RPMI7951 (cell line): ENCODE results near the gene PARD3B. TPM values are rescaled to one million over a fixed set of nuclear protein-coding genes. Genes with fewer than 3 reads are reported as not detected.

ENCODE experiments used
- DNase-seq: peaks from one replicate; pipeline ENCODE4 v3.0.0-alpha.2; 2012; ENCODE audit warnings: low read depth
- total RNA-seq: library from RNA; depleted of rRNA; stranded (reverse); fragments of >200 nt; shearing (Covaris generic); gene quantifications from 2 replicates; pipeline ENCODE4 v1.2.3, GENCODE V29; 2014

Gene PARD3B
- total RNA-seq, 1 experiment from 2014 or later: 0.96 TPM

GRCh38 chr2:204948024-204948763 lies 402.9 kb downstream of the PARD3B start:
- DNase-seq: no peak

- DNase-seq: no peak
Measured at GRCh38 chr2:204948822-204949221, 403.5 kb downstream of the PARD3B start.

- DNase-seq: no peak
Measured at GRCh38 chr2:204950695-204951346, 405.5 kb downstream of the PARD3B start.

DNA sequence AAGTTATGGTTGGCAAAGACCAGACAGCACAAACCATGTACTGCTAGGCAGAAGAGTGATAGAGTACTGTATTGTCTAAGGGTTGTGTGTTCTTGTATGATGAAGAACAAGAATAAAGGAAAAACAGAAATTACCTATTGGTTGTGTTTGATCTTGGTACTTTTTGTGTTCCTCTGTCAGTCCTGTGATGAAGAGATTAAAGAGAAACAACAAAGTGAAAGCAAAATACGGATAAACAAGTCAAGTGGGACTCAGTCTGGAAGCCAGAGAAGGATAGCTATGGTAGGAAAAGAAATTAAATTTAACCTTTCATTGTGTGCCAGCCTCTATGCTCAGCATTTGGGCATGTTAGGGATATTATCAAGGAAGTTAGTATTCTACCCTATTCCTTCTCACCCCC lies 413.1 kb downstream of the PARD3B start:
- DNase-seq: no peak

- DNase-seq: no peak
Measured at GRCh38 chr2:204964414-204964813, 419.1 kb downstream of the PARD3B start.

DNA sequence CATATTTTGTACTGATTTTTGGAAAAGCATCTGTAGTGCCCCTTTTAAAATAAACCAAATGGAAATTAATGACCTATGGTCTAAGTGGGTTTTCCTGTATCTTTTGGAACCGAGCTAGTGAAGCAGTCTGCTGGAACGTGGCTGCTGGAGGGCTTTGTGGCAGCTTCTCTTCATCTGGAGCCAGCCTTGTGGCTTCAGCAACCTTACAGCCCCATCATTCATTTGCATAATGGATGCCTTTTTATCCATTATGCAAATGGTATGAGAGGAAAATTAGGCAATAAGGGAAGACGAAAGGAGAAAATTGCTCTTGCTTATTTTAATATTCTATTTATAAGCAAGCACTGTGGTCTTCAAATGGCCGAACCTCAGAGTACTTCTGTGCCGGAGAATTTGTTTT lies 421.0 kb downstream of the PARD3B start:
- no peak for DNase-seq

- no peak for DNase-seq
Measured at GRCh38 chr2:204967199-204967960, 422.1 kb downstream of the PARD3B start.

DNA sequence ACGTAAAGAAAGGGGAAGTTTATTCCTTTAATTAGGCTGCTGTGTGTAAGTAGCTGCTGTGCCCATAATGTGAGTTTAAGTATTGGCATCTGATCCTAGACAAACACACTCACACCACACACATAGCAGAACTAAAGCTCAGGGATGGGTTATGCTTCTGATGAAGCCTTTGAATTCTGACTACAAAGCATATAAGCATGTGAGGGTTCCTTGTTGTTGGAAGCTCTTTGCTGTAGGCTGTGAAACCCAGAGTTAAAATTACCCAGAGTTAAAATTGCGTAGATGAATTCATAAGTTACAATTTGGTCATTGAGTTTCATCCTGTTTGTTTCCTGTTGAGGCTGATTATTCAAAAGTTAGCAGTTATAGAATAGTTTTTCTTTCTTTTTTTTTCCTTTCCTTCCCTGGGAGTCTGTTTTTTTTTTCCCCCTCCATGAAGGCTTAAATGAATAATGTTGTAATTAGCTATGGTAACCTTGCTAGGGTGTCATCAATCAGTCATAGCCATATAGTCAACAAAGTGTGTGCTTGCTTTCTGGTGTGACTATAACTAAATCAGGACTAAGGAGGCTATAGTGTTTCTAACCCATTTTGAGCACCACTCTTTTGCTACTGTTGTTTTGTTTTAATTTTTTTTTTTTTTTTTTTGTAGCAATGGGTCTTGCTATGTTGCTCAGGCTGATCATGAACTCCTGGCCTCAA lies 426.1 kb downstream of the PARD3B start:
- DNase-seq: peak; percentile 27

- no peak for DNase-seq
Measured at GRCh38 chr2:204972161-204972560, 426.9 kb downstream of the PARD3B start.

- no peak for DNase-seq
Measured at GRCh38 chr2:204972606-204973336, 427.5 kb downstream of the PARD3B start.

GRCh38 chr2:204973616-204974015 lies 428.3 kb downstream of the PARD3B start:
- DNase-seq: no peak

GRCh38 chr2:204974487-204974886 lies 429.2 kb downstream of the PARD3B start:
- no peak for DNase-seq

DNA sequence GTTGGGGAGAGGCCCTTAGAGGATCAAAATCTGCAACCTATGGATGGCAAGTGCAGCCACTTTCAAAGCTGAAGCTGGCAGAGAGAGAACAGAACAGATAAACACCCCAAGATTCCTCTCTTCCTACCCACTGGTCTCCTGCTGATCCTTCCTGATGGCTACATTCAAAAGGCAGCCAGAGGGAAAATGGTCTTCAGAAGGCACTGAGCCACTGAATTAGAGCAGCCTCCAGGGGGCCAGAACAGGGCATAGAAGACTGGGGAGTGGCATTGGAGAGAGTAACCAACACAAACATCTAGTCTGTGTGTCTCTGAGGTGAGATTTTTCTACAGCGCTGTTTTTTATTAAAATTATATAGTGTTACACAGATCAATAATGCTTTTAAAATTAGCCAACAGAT lies 432.6 kb downstream of the PARD3B start:
- no peak for DNase-seq

- DNase-seq: no peak
Measured at GRCh38 chr2:204982303-204982702, 437.0 kb downstream of the PARD3B start.

DNA sequence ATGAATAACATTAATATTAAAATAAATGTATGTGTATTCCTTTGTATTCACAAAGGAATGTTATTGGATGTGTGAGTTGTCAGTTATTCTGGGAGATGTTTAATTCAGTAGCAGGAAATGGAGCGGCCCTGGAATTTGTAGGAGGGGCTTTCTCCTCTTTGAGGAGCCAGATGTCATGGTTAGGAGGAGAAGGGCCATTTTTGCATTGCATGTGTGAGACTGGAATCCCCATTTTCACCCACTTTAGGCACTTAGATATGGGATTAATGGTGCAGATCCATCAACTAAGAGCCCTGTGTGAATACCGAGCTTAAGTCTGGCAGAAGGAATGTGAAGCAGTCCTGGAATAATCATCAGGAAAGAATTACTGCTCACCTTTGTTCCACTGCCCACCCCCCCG lies 439.2 kb downstream of the PARD3B start:
- DNase-seq: no peak

GRCh38 chr2:204986641-204987040 lies 441.4 kb downstream of the PARD3B start:
- no peak for DNase-seq

DNA sequence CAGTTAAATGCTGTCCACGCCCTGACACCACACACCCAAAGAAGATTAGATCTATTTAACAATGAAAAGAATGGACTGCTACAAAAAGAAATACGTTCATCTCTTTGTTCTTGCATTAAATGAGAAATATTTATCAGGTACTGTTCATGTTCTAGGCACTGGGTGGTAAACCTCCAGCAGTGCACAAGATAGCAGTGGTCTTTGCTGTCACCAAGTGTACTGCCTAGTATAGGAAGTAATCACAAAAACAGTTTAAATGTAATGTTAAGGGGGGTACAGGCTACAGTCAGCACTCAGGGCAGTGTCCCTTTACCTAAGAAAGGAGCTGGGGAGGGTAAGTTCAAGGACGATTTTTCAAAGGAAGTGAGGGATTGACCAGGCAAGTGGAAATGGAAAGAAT lies 443.6 kb downstream of the PARD3B start:
- DNase-seq: no peak

DNA sequence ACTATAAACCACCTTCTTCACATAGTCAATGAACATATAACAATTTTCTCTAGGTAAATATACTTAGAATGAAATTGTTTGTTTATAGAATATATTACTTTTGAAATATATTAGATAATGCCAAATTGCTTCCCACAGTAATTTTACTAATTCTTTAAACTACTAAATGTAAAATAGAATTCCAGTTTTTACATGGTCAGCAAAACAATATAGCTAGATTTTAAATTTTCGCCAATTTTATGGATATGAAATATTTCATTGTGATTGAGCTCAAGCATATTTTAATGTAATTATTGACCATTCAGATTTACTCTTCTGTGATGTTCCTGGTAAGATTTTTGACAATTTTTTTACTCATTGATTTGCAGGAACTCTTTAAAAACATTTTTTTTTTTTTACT lies 444.6 kb downstream of the PARD3B start:
- no peak for DNase-seq

DNA sequence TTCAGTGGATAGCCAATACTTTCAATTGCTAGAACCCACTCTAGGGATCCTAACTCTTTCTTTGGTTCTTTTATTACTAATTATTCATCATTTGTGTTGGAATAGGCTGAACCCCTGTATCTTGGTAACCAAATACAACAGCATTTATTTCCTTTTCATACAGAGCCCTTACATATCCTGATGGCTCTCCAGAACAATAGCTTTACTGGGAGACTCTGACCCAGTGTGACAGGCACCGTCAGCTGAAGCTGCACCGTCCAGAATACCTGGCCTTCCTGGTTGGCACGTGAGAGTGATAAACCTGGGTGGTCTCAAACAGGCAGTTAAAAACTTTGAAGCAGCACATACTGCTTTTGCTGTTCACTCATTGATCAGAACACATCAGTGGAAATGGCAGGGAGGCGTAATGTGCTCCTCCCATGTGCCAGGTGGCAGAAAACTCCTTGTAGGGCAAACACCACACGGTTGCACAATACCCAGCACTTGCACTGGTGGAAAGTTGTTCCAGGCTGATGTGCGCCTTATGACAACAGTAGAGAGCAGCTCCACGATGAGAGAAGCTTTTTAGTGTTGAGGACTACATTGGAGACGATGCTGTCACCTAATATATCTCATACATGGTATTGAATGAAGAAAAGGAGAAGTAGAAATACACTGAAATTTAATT lies 456.2 kb downstream of the PARD3B start:
- no peak for DNase-seq

DNA sequence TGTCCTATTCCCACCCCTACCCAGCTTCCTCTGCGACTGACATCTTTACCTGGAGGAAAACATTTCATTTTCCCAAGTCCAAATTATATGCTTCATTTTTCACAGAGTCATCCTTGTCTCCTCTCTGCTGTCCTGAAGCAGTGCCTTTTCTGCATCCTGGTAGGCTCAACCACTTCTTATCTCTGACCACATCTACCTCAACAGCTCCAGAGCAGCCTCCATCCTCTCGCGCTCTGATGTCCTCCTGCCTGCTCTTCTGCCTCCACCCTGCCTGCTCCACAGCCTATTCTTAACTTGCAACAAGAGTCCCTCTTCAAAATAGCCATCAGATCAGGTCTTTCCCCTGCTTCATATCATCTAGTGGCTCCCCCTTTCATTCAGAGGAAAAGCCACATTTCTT lies 457.1 kb downstream of the PARD3B start:
- DNase-seq: no peak

DNA sequence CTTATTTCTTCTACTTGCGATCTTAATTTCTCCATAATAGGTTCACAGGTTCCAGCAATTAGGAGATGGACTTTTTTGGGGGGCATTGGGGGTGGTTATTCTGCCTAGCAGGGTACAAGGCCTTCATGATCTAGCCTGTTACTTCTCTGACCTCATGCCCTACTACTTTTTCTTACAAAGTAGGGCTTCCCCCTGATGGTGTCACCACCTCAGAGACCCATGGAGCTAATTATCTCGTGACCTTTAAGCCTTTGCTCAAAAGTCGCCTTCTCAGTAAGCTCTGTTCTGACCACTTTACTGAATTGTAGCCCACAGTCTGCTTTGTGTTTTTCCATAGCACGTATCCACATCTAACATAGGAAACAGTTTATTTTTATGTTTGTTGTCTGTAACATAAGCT lies 458.0 kb downstream of the PARD3B start:
- no peak for DNase-seq
